Endodermal cell (in vitro differentiated cells): ENCODE data around the gene KCNQ1. TPM values are rescaled to one million over a fixed set of nuclear protein-coding genes. Genes with fewer than 3 reads are reported as not detected.
A peak's percentile ranks its signal among the peaks of the same experiment; 100 is the strongest.

Experiments
- DNase-seq: peaks from one replicate; pipeline ENCODE4 v3.0.0-alpha.2; 2017
- H3K27ac ChIP-seq: 2 replicates; pipeline ENCODE4 v1.5.1; 2013; ENCODE audit warnings: mild to moderate bottlenecking, low read depth, low read length, moderate library complexity
- H3K27me3 ChIP-seq: 2 replicates; pipeline ENCODE4 v1.6.1; 2013; ENCODE audit warnings: mild to moderate bottlenecking, low read length, moderate library complexity; ENCODE audit not compliant: insufficient read depth, control insufficient read depth, poor library complexity, severe bottlenecking
- H3K36me3 ChIP-seq: 2 replicates; pipeline ENCODE4 v1.7.0; 2013; ENCODE audit warnings: mild to moderate bottlenecking, low read length, moderate library complexity; ENCODE audit not compliant: control insufficient read depth, insufficient read depth
- H3K4me1 ChIP-seq: one replicate; pipeline ENCODE4 v1.7.0; 2013; ENCODE audit warnings: low read length; ENCODE audit not compliant: control insufficient read depth, insufficient read depth
- H3K4me3 ChIP-seq: 2 replicates; pipeline ENCODE4 v1.5.1; 2013; ENCODE audit warnings: mild to moderate bottlenecking, low read length, moderate library complexity
- H3K9ac ChIP-seq: 2 replicates; pipeline ENCODE4 v1.6.1; 2013; ENCODE audit warnings: mild to moderate bottlenecking, low read length, moderate library complexity; ENCODE audit not compliant: poor library complexity, severe bottlenecking; ENCODE audit errors: extremely low read depth
- H3K9me3 ChIP-seq: 2 replicates; pipeline ENCODE4 v1.6.1; 2013; ENCODE audit warnings: mild to moderate bottlenecking, low read length, moderate library complexity; ENCODE audit not compliant: control insufficient read depth
- H3K27ac Mint-ChIP-seq: 2 replicates; pipeline ENCODE4 v1.8.0; 2020; ENCODE audit warnings: mixed read lengths
- H3K27me3 Mint-ChIP-seq: 2 replicates; pipeline ENCODE4 v1.8.0; 2021; ENCODE audit warnings: mild to moderate bottlenecking, mixed read lengths; ENCODE audit not compliant: insufficient read depth
- H3K36me3 Mint-ChIP-seq: 2 replicates; pipeline ENCODE4 v1.8.0; 2020; ENCODE audit warnings: low read depth, mixed read lengths
- H3K4me1 Mint-ChIP-seq: 2 replicates; pipeline ENCODE4 v1.8.0; 2020; ENCODE audit warnings: mixed read lengths
- H3K4me3 Mint-ChIP-seq: 2 replicates; pipeline ENCODE4 v1.8.0; 2020; ENCODE audit warnings: mild to moderate bottlenecking, moderate library complexity, mixed read lengths
- H3K9me3 Mint-ChIP-seq: 2 replicates; pipeline ENCODE4 v1.8.0; 2020; ENCODE audit warnings: mild to moderate bottlenecking, mixed read lengths
- WGBS, 2 experiments: methylation state at CpG; one replicate each; pipeline versions ENCODE4 v1.1.5 to v1.1.7; 2013; ENCODE audit warnings: missing lambda C conversion rate in 2 of 2, mixed read lengths in 1 of 2; ENCODE audit not compliant: insufficient coverage in 1 of 2, insufficient read length in 1 of 2; 5-methylcytosine and 5-hydroxymethylcytosine counted together
- total RNA-seq, 2 donors: library from RNA; stranded (reverse); fragmentation: NEBNext Ultra II Directional in 1 of 2; extraction: Animal tissue kit (Norgen Biotek cat#: 25700) in 1 of 2; gene quantifications; 2 replicates in 1 of 2; 3 replicates in 1 of 2; pipeline ENCODE4 v1.2.1, GENCODE V29; 2021
- TF ChIP-seq, protein P1 (sequence below): fragments of 200-600 bp; sonication (generic); conservative IDR thresholded peaks from 2 replicates; pipeline ENCODE4 v1.5.0; 2021; ENCODE audit warnings: antibody characterized with exemption, mild to moderate bottlenecking

The KCNQ1 gene
- total RNA-seq, 2 donors from 2014 or later = 1.8 to 3.5 TPM

DNA sequence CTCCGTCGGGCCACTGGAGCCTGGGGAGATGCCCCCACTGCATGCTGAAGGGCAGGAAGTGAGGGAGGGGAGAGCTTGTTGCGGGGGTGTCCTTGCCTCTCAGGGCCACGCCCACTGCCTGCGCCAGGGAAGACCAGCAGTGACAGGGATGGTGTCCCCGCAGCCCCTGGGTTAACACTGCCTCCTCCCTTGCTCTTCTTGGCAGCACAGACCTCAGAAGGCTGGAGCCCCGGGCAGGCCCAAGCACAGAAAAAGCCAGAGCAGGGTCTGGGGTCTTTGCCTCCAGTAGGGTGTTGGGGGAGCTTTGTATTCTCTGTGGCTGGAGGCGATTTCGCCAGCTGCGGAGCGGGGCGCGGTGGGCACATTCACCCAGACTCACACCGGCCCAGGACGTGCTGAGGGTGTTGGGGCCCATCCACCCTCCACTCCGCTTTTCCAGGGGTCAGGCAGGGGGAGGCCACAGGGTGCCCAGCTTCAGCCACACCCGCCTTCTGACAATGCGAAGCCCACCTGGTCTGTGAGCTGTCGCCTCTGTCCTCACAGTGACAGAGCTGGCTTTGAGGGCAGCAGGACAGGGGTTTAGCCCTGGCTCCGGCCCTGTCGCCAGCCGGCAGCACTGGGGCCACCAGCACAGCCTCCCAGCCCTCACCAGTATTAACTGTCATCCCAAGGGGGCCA, 357.0 kb downstream of the KCNQ1 start:
- 93 to 94% methylated on average over 13 to 22 of the region's 22 CpGs for WGBS, 2 experiments
- TF ChIP-seq, protein P1, sequence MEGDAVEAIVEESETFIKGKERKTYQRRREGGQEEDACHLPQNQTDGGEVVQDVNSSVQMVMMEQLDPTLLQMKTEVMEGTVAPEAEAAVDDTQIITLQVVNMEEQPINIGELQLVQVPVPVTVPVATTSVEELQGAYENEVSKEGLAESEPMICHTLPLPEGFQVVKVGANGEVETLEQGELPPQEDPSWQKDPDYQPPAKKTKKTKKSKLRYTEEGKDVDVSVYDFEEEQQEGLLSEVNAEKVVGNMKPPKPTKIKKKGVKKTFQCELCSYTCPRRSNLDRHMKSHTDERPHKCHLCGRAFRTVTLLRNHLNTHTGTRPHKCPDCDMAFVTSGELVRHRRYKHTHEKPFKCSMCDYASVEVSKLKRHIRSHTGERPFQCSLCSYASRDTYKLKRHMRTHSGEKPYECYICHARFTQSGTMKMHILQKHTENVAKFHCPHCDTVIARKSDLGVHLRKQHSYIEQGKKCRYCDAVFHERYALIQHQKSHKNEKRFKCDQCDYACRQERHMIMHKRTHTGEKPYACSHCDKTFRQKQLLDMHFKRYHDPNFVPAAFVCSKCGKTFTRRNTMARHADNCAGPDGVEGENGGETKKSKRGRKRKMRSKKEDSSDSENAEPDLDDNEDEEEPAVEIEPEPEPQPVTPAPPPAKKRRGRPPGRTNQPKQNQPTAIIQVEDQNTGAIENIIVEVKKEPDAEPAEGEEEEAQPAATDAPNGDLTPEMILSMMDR = no peak
- Mint-ChIP-seq H3K27me3 (peaks cover 63% of the 10 kb centered on the region), H3K4me1 (no peaks in the 10 kb centered on the region), H3K4me3 (no peak overlapping the region), H3K9me3 (peaks cover 13% of the 10 kb centered on the region), H3K36me3 (no peaks in the 10 kb centered on the region), H3K27ac (no peak overlapping the region)
- no peaks in the 10 kb centered on the region for H3K27me3 ChIP-seq
- H3K9ac ChIP-seq = no peak overlapping the region
- no peaks in the 10 kb centered on the region for H3K4me1 ChIP-seq
- H3K27ac ChIP-seq = no peak overlapping the region
- DNase-seq = peak; percentile 12
- no peaks in the 10 kb centered on the region for H3K9me3 ChIP-seq
- H3K36me3 ChIP-seq = no peaks in the 10 kb centered on the region
- H3K4me3 ChIP-seq = no peak overlapping the region

DNA sequence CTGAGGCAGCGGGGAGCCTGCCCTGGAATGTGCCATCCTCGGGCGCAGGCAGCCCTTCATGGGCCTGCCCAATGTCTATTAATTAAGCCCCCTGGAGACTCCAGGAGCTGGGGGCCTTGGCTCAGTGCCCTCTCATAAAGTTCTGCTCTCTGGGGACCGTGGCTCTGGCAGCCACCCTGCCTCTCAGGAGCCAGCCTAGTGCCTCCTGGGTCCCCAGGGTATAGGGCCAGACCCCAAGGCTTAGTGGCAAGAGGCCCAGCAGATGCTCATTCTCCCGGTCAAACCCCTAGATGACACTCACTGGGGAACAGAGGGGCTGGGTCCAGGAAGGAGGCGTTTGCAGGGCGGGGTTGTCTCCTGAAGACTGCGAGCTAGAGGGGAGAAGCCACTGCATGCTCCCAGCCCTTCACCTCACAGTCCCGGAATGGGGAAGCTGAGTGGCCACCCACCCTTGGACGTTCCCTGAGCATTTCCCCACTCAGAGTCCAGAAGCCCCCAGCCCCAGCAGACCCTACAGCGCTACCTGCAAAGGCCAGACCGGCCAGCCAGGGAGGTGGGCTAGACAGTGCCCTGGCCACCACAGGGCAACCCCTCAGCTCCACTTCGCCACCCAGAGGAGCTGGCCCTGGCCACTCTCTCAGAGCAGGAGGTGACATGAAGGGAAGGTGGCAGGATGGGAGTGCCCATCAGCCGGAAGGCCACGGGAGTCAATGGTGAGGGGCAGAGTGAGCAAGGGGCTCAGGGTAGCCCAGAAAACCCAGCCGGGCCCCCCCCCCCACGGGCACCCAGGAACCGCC, 357.8 kb downstream of the KCNQ1 start:
- H3K4me1 ChIP-seq = no peaks in the 10 kb centered on the region
- H3K9me3 ChIP-seq = no peaks in the 10 kb centered on the region
- H3K4me3 ChIP-seq = no peak overlapping the region
- no peaks in the 10 kb centered on the region for H3K36me3 ChIP-seq
- H3K27ac ChIP-seq = no peak overlapping the region
- H3K9ac ChIP-seq = no peak overlapping the region
- WGBS, 2 experiments = 92 to 93% methylated on average over 11 to 18 of the region's 18 CpGs
- Mint-ChIP-seq H3K4me3 (no peak overlapping the region), H3K9me3 (peaks cover 13% of the 10 kb centered on the region), H3K27me3 (peaks cover 59% of the 10 kb centered on the region), H3K36me3 (no peaks in the 10 kb centered on the region), H3K4me1 (no peaks in the 10 kb centered on the region), H3K27ac (no peak overlapping the region)
- TF ChIP-seq, protein P1 = no peak
- peak; percentile 26 for DNase-seq
- H3K27me3 ChIP-seq = no peaks in the 10 kb centered on the region

DNA sequence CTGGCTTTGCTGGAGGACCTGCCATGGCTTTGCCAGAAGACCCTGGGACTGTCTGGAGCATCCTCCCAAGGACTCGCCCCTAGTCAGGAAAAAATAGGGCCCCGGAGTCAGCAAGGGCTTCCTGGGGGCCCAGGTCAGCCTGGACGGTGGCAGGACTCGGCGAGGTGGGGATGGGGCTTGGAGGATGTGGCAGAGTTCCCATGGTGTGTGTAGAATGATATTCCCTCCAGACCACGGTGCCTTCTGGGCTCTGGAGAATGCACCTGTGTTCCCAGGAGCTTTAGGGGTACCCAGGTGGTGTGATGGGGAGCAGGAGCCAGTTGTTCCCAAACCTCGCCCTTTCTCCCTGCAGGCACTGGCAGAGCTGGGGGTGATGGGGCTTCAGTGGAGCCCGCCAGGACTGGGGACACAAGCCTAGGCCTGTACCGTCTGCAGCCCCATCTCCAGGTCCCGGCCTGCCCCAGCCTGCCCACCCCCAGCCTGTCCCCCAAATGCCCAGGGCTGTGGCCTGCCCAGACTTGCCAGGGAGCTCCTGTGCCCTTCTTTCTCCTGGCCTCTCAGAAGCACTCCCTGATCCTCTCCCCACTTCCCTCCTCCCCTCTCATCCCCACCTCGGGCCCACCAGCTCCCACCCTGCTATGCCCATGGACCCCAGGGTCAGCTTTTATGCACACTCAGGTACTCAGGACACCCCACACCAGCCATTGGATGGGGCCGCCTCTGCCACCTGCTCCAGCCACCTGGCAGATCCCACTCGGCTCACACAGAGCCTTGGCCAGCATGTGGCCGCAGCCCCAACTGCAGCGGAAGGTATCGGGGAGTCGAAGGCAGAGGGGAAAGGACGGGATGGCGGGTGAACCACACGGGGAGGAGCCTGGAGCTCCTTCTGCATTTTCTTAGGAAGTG, 358.6 kb downstream of the KCNQ1 start:
- H3K36me3 Mint-ChIP-seq = no peaks in the 10 kb centered on the region
- no peaks in the 10 kb centered on the region for H3K4me1 Mint-ChIP-seq
- Histone ChIP-seq H3K4me1 (no peaks in the 10 kb centered on the region), H3K4me3 (no peak overlapping the region), H3K27me3 (no peaks in the 10 kb centered on the region), H3K9me3 (no peaks in the 10 kb centered on the region), H3K36me3 (no peaks in the 10 kb centered on the region), H3K9ac (no peak overlapping the region), H3K27ac (no peak overlapping the region)
- peak; percentile 41 for DNase-seq
- H3K9me3 Mint-ChIP-seq = peaks cover 12% of the 10 kb centered on the region
- WGBS, 2 experiments = 89 to 95% methylated on average over 4 to 20 of the region's 20 CpGs
- H3K27ac Mint-ChIP-seq = no peak overlapping the region
- TF ChIP-seq, protein P1 = no peak
- H3K27me3 Mint-ChIP-seq = peaks cover 59% of the 10 kb centered on the region
- H3K4me3 Mint-ChIP-seq = no peak overlapping the region
